Left lobe of liver (tissue), 2 donors: Measurements from ENCODE around the gene HPCAL4. TPM values are rescaled to one million over a fixed set of nuclear protein-coding genes. Genes with fewer than 3 reads are reported as not detected.

Experiments
- ATAC-seq: fragments of 200-7000 bp; cut with Tn5 transposase; one replicate; pipeline ENCODE4 v1.9.1; 2020; ENCODE audit warnings: mild to moderate bottlenecking, moderate library complexity
- DNase-seq: peaks from one replicate; pipeline ENCODE4 v3.0.0-alpha.2; 2020; ENCODE audit warnings: low spot score
- total RNA-seq: library from RNA; stranded (reverse); gene quantifications from one replicate; pipeline ENCODE4 v1.2.1, GENCODE V29; 2021
- donor health status: DM: no; HTN: no; CAD: no; lungs with moderate emphysema.
- donor health status: DM: no; HTN: yes; CAD: no.

HPCAL4 gene
- total RNA-seq, 1 donor from 2014 or later = 0.08 TPM

GRCh38 chr1:39653546-39654031 is 37.6 kb downstream of the HPCAL4 start:
- peak; percentile 72 for DNase-seq
- peak; percentile 95 for ATAC-seq

DNA sequence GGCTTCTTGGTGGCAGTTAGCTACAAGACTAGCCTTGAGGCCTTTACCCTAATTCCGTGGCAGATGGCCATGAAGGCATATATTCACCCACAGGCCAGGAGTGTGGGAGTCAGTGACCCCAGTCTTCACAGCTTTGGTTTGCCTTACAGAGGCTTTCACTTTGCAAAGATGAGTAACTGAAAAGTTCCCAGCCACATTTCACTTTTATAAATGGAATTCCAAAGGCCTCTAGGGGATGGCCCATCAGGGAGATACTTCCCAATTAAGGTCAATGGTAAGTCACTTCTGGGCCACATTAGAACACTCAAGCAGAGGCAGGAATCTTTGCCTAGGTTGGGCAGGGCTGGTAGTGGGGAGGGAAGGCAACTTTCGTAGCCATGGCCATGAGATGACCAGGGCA is 38.7 kb downstream of the HPCAL4 start:
- DNase-seq (no peak), ATAC-seq (no peak)

DNA sequence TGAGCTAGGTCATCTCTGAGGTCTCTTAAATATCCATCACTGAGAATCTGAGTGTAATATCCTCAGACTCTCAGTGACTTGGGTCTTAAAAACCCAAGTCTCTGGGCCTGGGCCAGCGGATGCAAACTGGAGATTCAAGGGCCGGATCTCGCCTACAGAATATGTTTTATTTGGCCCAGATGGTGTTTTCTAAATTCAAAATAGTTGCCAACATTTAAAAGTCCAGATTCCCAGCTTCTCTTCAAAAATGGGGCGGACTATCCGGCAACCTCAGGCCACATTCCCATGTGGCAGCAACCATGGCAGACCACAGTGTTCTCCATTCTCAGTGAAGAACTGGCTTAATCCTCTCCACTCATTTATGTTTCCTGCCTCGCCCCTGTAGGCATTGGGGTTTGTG is 39.1 kb downstream of the HPCAL4 start:
- ATAC-seq (no peak), DNase-seq (no peak)

DNA sequence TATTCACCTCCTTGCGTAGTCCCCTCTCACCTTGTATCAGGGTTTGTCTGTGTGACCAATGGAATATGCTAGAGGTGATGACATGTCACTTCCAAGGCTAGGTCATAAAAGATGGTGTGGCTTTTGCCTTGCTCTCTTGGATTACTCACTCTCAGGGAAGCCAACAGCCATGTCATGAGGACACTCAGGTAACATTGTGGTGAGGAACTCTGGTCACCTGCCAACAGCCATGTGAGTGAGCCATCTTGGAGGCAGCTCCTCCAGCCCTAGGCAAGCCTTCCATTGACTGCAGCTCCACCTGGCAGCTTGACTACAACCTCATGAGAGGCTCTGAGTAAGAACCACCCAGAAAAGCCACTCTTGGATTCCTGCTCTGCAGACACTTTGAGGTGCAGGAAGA is 40.8 kb downstream of the HPCAL4 start:
- ATAC-seq (no peak), DNase-seq (no peak)

GRCh38 chr1:39649636-39650185 is 41.5 kb downstream of the HPCAL4 start:
- DNase-seq (no peak), ATAC-seq (no peak)

DNA sequence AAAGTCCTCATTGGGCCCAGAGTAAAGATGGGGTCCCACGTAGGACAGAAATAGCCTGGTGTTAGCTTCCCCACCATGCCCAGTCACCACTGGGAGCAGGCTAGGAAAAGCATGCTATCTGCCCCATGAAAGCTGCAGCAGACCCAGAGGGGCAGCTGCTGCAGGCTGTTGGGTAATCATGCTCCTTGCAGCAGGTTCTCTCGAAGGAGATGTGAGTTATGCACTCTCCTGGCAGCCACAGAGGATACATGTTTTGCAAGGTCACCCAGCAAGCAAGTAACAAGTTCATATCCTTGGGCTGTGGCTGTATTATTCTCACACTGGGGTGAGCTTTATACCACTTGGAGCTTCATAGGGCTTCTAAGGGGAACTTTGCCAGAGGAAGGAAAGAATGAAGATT is 42.7 kb downstream of the HPCAL4 start:
- ATAC-seq = no peak
- no peak for DNase-seq

GRCh38 chr1:39647247-39647646 is 44.0 kb downstream of the HPCAL4 start:
- ATAC-seq = no peak
- DNase-seq = no peak

DNA sequence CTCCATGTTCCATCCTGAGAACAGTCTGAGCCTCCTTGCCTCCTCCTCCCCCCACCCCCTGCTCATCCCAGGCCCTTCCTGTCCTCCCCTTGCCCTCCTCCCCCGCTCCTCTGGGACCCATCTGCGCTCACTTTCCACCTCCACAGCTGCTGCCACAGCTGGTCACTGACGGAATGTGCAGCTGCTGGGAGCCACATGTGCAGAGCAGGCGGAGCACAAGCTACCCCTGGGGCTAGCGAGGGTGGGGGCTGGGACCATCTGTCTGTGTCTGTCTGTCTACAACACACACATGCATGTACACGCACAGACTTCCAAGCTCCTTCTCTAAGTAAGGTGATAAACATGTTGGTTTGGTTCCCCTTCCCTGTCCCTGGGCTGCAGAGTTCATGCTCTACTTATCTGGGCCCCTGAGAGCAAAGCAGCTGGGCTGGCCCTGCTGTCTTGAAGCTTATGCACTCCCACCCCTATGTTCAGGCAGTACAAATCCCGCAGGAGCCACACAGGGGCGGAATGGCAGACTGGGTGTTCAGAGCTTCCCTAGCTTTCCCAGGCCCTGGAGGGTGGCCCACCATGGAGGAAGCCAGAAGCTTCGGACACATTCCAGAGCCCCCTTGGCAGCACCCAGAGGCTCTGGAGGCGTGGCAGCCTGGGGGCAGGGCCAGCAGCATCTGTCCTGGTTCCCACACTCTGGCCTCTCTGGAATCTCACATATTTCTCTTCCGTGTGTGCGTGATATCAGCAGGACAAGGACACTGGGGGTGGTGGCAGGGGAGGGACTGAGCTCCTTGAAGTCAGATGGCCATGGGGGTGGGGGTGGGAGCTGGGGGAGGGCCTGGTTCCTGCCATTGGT is 44.8 kb downstream of the HPCAL4 start:
- peak; percentile 46 for ATAC-seq

GRCh38 chr1:39645411-39646043 is 45.7 kb downstream of the HPCAL4 start:
- ATAC-seq (no peak), DNase-seq (no peak)

More for the DNA sequence above, 44.8 kb downstream of the HPCAL4 start:
- DNase-seq = no peak

DNA sequence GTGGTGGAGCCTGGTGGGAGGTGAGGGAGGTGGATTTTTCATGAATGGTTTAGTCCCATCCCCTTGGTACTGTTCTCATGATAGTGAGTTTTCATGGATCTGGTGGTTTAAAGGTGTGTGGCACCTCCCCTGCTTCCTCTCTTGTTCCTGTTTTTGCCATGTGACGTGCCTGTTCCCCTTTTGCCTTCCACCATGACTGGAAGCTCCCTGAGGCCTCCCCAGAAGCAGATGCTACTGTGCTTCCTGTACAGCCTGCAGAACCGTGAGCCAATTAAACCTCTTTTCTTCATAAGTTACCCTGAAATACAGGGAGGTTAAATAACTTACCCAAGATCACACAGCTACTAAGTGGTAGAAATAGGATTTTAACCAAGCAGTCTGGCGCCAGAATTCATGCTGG is 47.5 kb downstream of the HPCAL4 start:
- DNase-seq (no peak), ATAC-seq (no peak)

DNA sequence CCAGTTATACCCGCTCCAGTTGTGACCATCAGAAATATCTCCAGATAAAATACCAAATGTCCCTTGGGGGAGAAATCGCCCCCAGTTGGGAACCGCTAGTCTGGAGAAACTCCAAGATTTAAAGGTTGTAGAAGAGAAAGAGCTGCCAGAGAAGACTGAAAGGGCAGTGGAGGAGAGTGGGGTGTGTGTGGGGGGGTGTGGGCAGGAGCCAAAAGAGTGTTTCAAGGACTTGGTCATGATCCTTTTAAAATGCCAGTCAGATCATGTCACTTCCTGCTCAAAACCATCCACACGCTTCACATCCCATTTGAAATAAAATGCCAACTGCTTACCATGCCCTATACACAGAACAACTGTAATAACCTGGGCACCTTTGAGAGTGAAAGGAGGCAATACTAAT is 48.4 kb downstream of the HPCAL4 start:
- DNase-seq = no peak
- ATAC-seq = no peak

DNA sequence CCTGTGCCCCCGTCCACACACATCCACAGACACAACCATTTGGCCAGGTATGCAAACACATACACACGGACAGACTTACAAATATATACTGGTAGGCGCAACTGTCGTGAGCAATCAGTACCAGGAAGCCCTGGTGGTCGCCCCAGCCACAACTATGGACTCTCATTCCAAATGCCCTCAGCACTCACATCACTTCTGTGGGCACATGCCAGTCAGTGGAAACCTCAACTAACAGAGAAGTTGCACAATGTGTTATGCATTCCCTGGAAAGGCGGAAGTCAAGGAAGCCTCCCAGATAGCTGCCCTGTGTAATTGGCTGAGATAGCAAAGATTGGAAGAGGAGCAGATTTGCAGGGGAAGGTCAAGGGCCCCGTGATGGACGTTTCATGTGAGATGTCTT is 50.4 kb downstream of the HPCAL4 start:
- no peak for DNase-seq
- ATAC-seq = no peak

DNA sequence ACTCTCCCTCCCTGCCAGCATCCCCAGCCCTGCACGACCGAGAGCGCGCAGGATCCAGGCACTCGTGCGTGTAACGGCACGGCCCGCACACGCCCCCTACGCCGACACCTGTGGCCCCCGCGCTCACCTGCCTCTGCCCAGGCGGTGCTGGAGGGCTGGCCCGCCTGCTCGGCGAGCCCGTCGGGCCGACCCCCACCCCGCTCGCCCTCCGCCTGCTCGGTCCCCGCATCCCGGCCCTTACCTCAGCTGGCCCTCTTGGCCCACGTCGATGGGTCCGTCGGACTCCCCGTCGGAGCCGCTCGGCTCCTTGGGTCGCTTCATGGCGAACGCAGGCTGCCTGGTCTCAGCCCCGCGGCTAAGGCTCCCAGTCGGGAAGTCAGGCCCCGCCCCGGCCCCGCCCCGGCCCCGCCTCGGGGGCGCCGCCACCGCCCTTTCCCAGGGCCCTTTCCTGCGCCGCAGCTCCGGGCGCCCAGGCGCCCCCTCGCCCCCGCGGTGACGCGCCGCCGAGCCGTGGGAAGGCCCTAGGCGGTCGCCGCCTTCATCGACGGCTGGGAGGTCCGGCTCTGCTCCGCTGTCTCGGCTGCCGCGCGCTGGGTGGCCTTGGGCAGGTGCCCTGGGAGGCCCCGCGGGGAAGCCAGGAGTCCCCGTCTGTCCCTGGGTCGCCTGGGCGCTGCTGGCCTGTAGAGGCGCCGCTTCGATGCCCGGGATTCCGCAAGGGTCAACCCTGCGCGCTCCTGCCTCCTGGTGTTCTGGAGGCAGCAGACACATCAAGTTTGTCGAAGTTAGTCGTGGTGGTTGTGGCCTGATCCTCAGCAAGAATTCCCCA is 51.7 kb downstream of the HPCAL4 start, which contains the start of gene HEYL:
HEYL (minus strand) TSS at position 339 of the 826 bp plus-strand sequence; CDS start at position 321, 18 bp downstream.
- ATAC-seq (peak; percentile 80), DNase-seq (peak; percentile 55)

DNA sequence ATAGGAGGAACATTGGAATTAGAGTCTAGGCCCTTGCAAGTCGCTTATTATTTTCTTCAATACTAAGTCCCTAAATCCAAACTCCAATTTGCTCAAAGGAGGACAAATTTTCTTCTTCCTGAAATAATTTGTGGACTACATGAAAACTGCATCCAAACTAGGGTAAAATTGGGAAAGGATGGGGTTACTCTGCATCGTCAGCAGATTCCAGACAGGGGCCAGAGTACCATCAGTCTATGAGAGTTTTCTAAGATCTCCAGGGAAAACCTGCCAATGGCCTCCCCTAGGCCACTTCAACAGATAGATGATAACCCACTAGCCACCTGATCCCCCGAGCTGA is 52.3 kb downstream of the HPCAL4 start:
- ATAC-seq (no peak), DNase-seq (no peak)

- no peak for DNase-seq
- ATAC-seq = no peak
Measured at GRCh38 chr1:39637361-39637760, 53.9 kb downstream of the HPCAL4 start.

DNA sequence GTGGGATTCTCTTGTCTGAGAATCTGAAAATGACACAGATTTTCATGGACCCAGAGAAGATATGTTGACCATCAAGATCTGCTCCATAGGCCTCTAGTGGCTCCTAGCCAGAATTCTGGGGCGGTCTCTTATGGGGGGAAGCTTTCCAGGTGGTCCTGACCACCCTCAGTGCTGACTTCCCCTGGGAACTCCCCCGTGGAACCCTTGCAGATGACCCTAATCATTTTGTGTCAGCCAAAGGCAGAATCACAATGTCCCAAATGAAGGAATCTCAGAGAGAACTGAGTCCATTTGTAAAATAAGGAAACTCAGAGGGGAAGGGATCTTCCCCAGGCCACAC is 55.4 kb downstream of the HPCAL4 start:
- ATAC-seq (no peak), DNase-seq (no peak)

DNA sequence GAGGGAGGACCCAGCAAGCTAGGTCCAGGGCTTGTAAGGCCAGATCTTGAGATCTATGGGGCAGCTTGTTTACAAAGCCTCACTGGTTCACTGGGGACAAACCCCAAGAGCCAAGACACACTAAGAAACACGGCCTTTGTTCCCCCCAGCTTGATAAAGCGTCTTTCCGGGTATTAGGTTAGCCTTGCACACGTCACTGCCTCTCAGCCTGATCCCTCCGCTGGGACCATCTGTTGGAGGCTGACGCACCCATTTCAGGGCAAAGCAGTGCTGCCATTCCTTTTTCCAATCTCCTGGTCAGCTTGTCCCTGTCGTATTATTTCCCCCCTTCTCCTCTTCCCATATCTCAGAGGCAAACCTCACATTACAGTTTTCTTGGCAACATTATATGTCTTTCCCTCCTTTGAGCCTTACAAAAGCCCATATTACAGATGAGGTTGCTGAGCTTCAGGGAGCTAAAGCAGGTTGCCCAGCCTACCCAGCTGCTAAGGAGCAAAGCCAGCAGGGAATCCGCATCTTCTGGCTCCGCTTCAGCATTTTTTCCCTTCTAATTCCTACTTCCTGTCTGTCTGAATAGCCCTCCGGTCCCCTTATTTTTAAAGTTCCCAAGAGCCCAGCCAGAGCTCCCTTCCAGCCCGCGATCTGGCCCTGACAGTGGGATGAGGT is 55.9 kb downstream of the HPCAL4 start:
- ATAC-seq (no peak), DNase-seq (no peak)

GRCh38 chr1:39633422-39633821 is 57.8 kb downstream of the HPCAL4 start:
- DNase-seq = no peak
- no peak for ATAC-seq

- no peak for DNase-seq
- ATAC-seq = peak; percentile 87
Measured at GRCh38 chr1:39632682-39633417, 58.4 kb downstream of the HPCAL4 start.

- DNase-seq (no peak), ATAC-seq (no peak)
Measured at GRCh38 chr1:39632323-39632681, 58.9 kb downstream of the HPCAL4 start.
